Mononuclear cell (primary cell): Measurements from ENCODE around the gene GRIN1. TPM values are rescaled to one million over a fixed set of nuclear protein-coding genes. Genes with fewer than 3 reads are reported as not detected.
A peak's percentile ranks its signal among the peaks of the same experiment; 100 is the strongest.

Experiments used
- H3K27me3 ChIP-seq: 2 replicates; pipeline ENCODE4 v1.6.0; 2011; ENCODE audit warnings: low read length, control low read depth; ENCODE audit not compliant: insufficient read depth
- H3K4me1 ChIP-seq: 2 replicates; pipeline ENCODE4 v1.5.1; 2011; ENCODE audit warnings: mild to moderate bottlenecking, low read length, control low read depth; ENCODE audit not compliant: insufficient read depth
- H3K4me3 ChIP-seq: 2 replicates; pipeline ENCODE4 v1.5.1; 2011; ENCODE audit warnings: mild to moderate bottlenecking, low read length, moderate library complexity
- H3K9me3 ChIP-seq: 2 replicates; pipeline ENCODE4 v1.5.1; 2011; ENCODE audit warnings: low read depth, mild to moderate bottlenecking, control low read depth, low read length
- total RNA-seq: library from RNA; depleted of rRNA; stranded (reverse); fragments of >200 nt; gene quantifications from one replicate; pipeline ENCODE4 v1.2.3, GENCODE V29; 2012

The GRIN1 gene
- total RNA-seq, 1 donor: not detected

DNA sequence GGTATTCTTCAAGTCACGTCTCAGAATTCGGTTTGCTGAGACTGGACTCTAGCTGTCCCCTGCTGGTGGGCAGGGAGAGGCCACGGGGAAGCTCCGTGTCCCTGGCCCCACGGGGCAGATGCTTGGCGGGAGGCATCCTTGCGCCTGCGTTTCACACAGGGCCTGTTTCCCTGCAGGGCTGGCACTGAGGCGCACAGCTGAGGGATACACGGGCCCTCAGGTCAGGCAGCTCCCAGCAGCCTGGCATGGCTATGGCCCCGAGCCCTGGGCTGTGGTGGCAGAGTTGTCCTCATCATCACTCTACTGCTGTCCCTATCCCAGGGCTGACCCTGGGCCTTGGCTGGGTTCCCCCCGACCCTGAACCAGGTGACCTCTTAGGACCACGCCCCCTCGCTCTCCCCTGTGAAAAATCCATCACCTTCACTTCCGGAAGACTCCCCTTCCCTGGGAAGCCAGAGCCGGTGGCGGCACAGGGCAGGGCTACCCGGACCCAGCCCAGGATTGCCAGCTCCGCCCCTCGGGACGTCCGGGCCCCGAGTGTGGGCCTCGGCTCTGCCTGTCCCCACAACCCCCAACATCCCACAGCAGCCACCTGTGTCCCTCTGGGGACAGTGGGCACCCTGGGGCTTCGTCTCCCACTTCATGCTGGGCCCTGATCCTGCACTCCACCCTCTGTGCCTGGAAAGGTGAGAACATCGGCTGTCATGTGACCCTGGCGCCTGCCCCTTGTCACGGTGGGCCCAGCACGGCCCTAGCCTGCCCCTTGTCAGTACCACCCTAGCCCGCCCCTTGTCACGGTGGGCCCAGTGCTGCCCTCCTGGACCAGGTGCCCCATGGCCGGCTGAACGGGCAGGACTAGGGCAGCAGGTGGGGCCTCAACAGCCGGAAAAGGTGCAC lies 29.5 kb upstream of the GRIN1 start:
- Histone ChIP-seq H3K9me3 (no peaks in the 10 kb centered on the region), H3K4me1 (peaks cover 6% of the 10 kb centered on the region), H3K27me3 (no peaks in the 10 kb centered on the region), H3K4me3 (no peak overlapping the region)

DNA sequence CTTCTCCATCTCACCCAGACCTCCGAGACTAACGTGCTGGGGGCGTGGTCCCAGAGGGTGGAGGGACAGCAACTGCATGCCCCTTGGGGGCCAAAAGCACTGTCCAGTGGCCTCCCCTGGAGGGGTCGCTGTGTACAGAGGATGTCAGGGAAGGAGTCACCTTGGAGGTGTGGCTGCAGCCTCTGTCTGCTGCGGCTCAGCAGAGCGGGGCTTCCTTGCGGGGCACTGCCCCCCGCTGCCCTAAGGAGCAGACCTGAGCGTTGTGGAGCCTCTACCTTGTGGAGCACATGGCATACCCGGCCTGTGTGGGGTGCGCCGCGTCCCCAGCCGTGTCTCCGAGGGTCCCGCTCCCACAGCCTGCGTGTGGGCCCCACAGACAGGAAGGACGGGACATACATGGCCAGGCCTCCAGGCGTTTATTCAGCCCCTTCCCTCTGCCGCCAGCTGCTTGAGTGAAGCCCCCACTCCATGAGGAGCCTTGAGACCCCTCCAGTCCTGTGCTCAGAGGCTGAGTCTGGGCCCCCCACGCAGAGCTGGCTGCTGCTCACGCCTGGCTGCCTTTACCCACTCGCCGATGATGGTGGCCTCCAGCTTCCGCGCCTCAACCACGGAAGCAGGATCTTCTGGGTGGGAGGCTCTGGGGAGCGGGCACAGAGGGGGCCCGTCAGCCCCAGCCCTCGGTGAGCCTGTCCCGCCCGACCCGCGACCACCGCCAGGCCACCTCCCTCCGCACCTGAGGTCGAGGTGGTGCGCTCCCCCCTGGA lies 28.6 kb upstream of the GRIN1 start:
- Histone ChIP-seq H3K9me3 (no peaks in the 10 kb centered on the region), H3K4me1 (peaks cover 13% of the 10 kb centered on the region), H3K4me3 (no peak overlapping the region)

DNA sequence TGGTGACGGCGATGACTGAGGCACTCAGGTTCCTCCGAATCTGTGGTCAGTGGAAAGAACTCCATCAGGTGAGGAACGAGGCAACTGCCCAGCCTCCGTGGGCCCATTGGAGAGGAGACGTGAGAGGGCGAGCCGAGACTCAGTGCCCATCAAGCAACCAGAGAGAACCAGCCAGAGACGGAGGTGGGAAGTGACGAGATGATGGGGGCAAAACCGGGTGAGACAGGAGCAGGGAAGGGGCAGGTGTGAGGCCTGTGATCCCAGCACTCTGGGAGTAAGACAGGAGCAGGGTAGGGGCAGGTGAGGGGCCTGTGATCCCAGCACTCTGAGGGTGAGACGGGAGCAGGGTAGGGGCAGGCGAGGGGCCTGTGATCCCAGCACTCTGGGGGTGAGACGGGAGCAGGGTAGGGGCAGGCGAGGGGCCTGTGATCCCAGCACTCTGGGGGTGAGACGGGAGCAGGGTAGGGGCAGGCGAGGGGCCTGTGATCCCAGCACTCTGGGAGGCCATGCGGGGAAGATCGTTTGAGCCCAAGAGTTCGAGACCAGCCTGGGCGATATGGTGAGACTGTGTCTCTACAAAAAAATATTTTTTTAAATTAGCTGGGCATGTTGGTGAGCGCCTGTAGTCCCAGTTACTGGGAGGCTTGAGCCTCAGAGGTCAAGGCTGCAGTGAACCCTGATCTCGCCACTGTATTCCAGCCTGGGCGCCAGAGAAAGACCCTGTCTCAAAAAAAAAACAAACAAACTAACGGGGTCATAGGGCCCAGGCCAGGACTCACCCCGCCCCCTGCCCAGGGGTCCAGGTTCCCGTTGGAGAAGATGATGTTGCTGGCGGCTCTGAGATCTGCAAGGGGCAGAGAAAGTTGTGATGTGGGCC lies 27.8 kb upstream of the GRIN1 start:
- Histone ChIP-seq H3K4me3 (no peak overlapping the region), H3K27me3 (no peaks in the 10 kb centered on the region), H3K4me1 (peaks cover 14% of the 10 kb centered on the region), H3K9me3 (no peaks in the 10 kb centered on the region)

More for the DNA sequence above, 28.6 kb upstream of the GRIN1 start:
- no peaks in the 10 kb centered on the region for H3K27me3 ChIP-seq

DNA sequence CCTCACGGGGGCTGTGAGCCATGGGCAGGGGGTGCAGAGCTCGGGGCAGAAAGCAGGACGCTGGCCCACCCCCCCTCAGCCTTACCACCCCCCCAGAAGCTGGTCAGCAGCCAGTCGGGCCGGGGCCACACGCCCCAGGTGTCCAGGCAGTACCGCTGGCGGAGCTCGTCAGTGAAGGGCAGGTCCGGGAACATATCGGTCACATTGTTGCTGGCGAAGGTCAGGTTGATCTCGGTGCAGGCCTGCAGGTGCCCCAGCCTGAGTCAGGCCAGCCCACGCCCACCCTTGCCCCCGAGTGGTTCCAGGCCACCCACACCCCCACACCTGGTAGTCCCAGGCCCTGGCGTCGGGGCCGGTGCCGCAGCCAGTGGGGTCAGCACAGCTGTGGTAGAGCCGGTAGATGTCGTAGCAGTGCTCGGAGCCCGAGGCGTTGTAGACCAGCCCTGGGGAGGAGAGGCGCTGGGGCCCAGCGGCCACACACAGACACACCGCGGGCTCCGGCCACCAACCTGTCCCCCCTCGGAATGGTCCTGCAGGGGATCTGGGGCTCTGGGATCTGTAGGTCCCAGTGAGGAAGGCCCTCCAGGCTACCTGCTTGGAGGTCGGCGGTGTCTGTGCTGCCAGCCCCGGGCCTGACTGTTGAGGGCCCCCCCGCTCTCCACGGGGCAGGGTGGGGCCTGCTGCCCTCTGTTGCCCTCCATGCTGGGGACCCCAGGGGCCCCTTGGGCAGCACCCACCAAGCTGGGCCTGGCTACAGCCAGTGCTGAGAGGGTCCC lies 27.0 kb upstream of the GRIN1 start:
- no peaks in the 10 kb centered on the region for H3K27me3 ChIP-seq
- H3K9me3 ChIP-seq: no peaks in the 10 kb centered on the region
- no peak overlapping the region for H3K4me3 ChIP-seq
- peaks cover 14% of the 10 kb centered on the region for H3K4me1 ChIP-seq

DNA sequence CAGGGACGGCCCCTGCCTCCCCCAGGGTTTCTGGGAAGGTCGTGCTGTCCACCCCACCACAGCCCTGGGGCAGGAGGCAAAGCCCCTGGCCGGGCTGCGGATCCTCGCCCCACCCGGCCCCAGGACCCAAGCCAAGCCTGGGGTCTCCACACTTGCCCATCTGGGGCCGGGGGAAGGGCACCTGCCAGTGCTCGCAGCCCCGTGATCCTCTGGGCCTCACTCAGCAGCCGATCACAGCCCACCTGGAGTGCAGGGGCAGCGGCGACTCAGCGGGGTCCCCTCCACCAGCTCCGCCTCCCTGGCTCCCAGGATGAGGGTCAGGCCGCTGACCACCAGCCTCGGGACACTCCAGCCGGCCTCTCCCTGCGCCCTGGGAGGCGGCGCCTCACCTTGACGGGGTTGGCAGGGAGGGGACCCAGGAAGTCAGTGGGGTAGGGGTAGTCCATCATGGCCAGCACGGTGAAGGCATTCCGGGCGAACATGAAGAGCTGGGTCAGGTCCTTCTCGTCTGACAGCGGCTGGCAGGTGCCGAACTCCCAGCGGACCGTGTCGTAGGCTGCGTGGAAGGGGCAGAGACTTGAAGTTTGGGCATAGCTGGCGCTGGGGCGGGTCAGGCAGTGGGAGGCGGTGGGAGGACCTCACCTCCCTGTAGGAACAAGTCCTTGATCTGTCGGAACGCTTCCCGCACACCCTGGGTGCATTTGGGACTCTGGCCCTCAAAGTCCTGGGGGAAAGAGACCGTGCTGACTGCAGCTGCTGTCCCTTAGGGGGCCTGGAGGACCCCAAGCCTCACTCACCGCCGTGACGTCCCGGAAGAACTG lies 26.2 kb upstream of the GRIN1 start:
- Histone ChIP-seq H3K27me3 (no peaks in the 10 kb centered on the region), H3K4me3 (no peak overlapping the region), H3K9me3 (no peaks in the 10 kb centered on the region), H3K4me1 (peaks cover 14% of the 10 kb centered on the region)

DNA sequence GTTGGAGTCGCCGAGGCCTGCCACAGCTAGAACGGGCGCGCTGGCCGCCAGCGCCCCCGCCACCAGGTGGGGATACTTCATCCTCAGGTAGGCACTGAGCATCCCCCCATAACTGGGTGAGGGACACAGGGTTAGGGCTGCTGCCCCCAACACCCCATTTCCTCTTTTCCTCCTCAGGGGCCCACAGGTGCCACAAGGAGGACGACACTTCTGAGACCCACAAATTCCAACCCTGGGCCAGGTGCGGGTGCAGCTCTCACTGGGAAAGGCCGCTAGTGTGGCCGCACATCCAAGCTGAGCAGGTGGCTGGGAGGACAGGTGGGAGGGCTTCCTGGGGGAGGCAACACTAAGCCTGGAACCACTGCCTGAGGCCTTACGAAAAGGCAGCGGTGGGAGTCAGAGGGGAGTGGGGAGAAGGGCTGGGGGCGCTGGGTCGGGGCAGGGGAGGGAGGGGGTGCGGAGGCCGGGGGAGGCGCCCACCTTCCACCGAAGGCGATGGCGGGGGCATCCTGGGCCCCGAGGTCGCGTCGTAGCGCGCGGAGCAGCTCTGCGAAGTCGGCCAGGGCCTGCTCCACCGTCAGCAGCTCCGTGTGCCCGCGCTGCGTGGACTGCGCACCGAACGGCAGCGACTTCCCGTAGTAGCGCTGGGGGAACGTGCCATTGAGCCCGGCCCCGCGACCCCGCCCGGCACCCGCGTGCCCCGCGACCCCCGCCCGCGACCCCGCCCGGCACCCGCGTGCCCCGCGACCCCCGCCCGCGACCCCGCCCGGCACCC lies 25.4 kb upstream of the GRIN1 start:
- peaks cover 14% of the 10 kb centered on the region for H3K4me1 ChIP-seq
- H3K9me3 ChIP-seq: no peaks in the 10 kb centered on the region
- H3K27me3 ChIP-seq: no peaks in the 10 kb centered on the region
- no peak overlapping the region for H3K4me3 ChIP-seq

DNA sequence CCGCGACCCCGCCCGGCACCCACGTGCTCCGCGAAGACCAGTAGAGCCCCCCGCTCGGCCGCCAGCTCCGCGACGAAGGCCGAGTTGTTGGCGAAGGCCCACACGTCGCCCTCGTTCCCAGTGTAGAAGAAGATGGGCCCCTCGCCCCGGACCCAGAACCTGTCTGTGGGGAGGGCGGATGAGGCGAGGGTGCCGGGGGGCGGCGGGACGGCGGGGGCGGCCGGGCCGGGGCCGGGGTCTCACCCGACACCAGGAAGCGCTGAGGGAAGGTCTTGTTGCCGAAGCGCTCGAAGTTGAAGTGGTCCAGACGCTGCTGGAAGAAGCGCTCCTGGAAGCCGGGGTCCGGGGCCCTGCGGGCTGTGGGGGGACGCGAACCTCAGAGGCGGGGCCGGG lies 24.7 kb upstream of the GRIN1 start:
- peaks cover 14% of the 10 kb centered on the region for H3K4me1 ChIP-seq
- peak overlapping the region; percentile 39 for H3K4me3 ChIP-seq
- no peaks in the 10 kb centered on the region for H3K9me3 ChIP-seq
- no peaks in the 10 kb centered on the region for H3K27me3 ChIP-seq

DNA sequence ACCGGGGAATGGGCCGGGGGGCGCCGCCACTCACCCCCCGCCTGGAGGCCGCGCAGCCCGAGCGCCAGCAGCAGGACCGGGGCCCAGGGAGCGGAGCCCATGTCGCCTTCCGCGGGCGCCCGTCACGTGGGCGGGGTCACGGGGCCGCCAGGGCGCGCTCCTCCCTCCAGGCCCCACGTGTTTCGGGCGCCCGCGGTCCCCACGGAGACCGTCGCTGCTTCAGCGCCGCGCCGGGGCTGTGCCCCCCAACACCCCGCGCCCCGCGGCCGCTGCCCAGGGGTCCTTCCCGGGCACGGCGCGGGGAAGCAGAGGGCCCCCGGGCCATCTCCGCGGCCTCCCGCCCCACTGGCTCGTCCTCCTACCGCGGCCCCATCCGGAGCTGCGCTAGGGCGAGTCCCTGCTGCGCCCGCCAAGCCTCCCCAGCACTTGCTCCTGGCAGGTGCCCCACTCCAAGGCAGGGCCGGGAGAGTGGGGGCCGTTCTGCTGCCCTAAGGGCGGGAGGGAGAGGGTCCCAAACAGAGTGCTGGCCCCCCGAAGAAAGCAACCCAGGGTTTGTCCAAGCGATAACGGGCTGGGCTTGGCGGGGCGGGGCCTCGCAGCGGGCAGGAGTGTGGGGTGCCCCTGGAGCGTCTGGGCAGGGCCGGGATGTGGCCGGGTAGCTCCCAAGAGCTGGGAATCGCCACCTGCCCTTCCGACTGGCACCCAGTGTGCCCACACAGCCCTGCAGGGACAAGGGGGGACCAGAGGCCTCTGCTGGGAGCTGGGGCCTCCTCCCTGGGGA lies 24.2 kb upstream of the GRIN1 start, which contains the start of gene DPP7:
DPP7 (minus strand) TSS at position 121 of the 781 bp plus-strand sequence; CDS start at position 101, 20 bp downstream.
- peaks cover 14% of the 10 kb centered on the region for H3K4me1 ChIP-seq
- peak within 1 kb of the TSS; percentile 39 for H3K4me3 ChIP-seq
- H3K27me3 ChIP-seq: no peaks in the 10 kb centered on the region
- no peaks in the 10 kb centered on the region for H3K9me3 ChIP-seq

DNA sequence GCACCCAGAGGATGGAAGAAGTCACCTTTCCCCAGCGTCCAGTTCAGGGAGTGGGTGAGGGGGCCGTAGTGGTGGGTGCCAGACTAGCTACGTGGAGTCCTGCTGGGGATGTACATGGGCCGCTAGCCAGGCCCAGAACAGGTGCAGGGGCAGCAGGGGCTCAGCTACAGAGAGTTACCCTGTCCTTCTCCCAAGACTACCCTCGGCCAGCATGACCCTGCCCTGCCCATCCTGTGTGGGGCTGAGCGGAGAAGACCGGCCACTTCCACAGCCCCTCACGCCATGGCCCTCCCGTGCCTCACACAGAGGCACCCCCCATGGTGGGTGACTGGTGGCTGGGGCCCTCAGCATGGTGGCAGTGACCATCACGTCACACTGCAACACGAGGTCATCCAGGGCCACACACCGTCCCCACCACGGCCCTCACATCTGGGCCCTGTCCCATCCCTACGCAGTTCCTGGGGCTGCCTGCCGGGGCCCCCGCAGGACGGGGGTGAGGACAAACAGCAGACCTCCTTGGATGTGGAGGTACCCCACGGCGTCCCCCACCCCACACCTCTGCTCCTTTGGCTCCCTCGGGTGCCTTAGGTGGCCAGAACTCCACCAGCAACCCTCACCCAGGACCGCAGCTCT lies 23.4 kb upstream of the GRIN1 start:
- Histone ChIP-seq H3K27me3 (no peaks in the 10 kb centered on the region), H3K9me3 (no peaks in the 10 kb centered on the region), H3K4me1 (peaks cover 14% of the 10 kb centered on the region), H3K4me3 (no peak overlapping the region)

DNA sequence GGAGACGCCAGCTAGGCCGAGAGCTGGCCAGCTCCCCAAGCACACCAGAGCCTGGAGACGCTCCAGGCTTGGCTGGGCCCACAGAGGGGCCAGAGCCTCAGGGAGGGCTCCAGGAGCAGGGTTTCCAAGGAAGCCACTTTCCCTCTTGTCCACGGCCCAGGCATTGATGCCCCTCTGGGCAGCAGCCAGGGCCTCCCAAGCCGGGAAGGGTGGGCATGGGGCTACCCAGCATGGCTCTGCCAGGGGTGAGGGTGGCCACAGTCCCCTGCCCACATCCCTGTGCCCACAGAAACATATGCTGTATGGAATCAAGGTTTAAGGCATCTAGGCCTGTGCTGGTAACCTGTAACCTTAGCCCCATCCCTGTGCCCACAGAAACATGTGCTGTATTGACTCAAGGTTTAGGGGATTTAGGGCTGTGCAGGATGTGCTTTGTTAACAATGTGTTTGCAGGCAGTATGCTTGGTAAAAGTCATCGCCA lies 22.9 kb upstream of the GRIN1 start:
- Histone ChIP-seq H3K9me3 (no peaks in the 10 kb centered on the region), H3K4me3 (no peak overlapping the region), H3K4me1 (peaks cover 14% of the 10 kb centered on the region)

DNA sequence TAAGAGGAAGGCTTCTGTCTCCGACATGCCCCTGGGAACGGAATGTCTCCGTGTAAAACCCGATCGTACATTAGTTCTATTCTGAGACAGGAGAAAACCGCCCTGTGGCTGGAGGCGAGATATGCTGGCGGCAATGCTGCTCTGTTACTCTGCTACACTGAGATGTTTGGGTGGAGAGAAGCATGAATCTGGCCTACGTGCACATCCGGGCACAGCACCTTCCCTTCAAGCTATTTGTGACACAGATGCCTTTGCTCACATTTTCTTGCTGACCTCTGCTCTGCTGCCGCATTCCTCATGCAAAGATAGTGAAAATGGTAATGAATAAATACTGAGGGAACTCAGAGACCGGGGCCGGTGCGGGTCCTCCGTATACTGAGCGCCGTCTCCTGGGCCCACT lies 22.2 kb upstream of the GRIN1 start:
- H3K4me3 ChIP-seq: no peak overlapping the region

More for the DNA sequence above, 22.9 kb upstream of the GRIN1 start:
- H3K27me3 ChIP-seq: no peaks in the 10 kb centered on the region

DNA sequence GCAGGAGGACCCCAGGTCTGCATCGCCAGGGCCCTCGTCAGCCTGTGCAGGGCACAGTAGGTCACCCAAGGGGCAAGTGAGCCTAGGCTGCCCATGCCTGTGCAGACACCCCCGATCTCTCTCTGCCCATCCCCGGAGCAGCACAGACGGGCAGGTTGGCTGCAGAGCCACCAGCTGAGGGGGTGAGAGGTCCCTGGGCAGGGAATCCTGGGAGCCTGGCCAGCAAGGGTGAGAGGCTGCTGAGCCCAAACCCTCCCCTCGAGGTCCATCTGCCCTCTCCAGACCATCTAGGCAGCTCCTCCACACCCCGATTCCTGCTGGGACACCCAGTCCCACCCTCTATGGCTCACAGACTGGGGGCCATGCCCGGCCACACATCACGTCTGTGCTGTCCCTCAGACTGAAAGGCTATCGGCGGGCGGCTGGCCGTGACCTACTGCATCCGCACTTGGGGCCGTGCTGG lies 21.7 kb upstream of the GRIN1 start:
- Histone ChIP-seq H3K27me3 (no peaks in the 10 kb centered on the region), H3K9me3 (no peaks in the 10 kb centered on the region), H3K4me1 (peaks cover 14% of the 10 kb centered on the region), H3K4me3 (no peak overlapping the region)

More for the DNA sequence above, 22.2 kb upstream of the GRIN1 start:
- H3K27me3 ChIP-seq: no peaks in the 10 kb centered on the region
- H3K4me1 ChIP-seq: peaks cover 14% of the 10 kb centered on the region
- H3K9me3 ChIP-seq: no peaks in the 10 kb centered on the region
